ENCODE data around the gene UBR4. TPM values are rescaled to one million over a fixed set of nuclear protein-coding genes. Genes with fewer than 3 reads are reported as not detected.

The UBR4 gene
- total and polyA plus RNA-seq, 10 of the 15 experiments (the other 5 are each of a cell fraction or from before 2014, with no cell fraction given): 34.2 to 124 (median 56.2) TPM

DNA sequence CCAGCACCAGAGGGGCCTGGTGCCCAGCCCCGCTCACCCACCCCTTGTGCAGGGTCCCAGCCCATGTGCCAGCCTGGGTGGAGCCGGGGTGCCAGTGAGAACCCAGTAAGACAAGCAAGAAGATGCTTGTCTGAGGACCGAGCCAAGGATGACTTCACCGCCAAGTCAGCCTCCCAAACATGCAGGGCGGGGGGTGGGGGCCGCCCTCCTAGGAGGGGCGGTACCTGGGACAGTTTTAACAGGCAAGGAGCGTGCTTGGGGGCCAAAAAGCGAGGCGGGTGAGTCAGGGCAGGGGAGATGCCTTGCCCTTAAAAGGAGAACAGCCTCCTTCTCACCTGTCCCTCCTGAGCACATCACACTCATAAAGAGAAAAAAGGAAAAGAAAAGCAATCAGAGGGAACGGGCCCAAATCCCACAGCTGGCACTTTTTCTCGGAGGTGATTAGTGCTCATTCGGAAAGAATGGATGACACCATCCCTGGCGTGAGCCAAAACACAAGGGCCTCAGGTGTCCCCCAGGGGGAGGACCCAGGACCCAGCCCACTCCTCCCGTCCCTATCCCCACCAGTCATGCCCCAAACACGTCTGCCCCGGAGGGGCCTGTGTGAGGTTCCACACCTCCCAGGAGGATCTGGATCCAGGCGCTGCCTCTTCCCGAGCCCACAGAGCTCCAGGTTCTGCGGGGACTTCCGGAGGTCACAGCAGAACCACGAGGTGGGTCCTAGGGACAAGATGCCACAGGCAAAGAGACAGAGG lies 176.0 kb downstream of the UBR4 start:
- intact Hi-C loops (cut with micrococcal nuclease; ENCODE audit: unreplicated experiment) (no loop called here), in situ Hi-C loops (cut with MboI) (no loop called here)
- DNase-seq (ENCODE audit: low read depth, low spot score) (no peak), ATAC-seq (no peak), FAIRE-seq (no peak)
- SMC1A ChIA-PET (ENCODE audit: uncharacterized antibody, unreplicated experiment): no interaction called here
- Histone ChIP-seq H2AFZ (ENCODE audit: control insufficient read depth, low read depth, low read length) (no peak overlapping the region), H3K4me2 (ENCODE audit: control insufficient read depth, insufficient read depth) (no peak overlapping the region), H3K36me3 (ENCODE audit: control insufficient read depth in 2 of 2, insufficient read depth in 2 of 2, low read length in 1 of 2) (no peaks in the 10 kb centered on the region), H3K4me3 (no peak overlapping the region), H3K9ac (ENCODE audit: control insufficient read depth, insufficient read depth, low read length) (no peak overlapping the region), H4K20me1 (ENCODE audit: control insufficient read depth, insufficient read depth) (no peaks in the 10 kb centered on the region), H3K4me1 (ENCODE audit: control insufficient read depth, insufficient read depth, low read length) (no peaks in the 10 kb centered on the region), H3K79me2 (ENCODE audit: control insufficient read depth, insufficient read depth, low read length) (no peaks in the 10 kb centered on the region), H3K9me3 (replicated peaks; ENCODE audit: control insufficient read depth, insufficient read depth, low read length) (no peaks in the 10 kb centered on the region), H3K27ac (ENCODE audit: control insufficient read depth, insufficient read depth) (no peak overlapping the region), H3K27me3 (replicated peaks in 1 of 2; ENCODE audit: control insufficient read depth in 2 of 2, insufficient read depth in 2 of 2, low read length in 1 of 2) (peaks cover 0 to 5% of the 10 kb centered on the region in 2 experiments; a peak in 2 of 4 replicates)
- 27% methylated on average over 22 of the region's 22 CpGs for WGBS (ENCODE audit: insufficient coverage, insufficient replicate concordance, low lambda C conversion rate, missing lambda C conversion rate)
- TF ChIP-seq, protein P1, sequence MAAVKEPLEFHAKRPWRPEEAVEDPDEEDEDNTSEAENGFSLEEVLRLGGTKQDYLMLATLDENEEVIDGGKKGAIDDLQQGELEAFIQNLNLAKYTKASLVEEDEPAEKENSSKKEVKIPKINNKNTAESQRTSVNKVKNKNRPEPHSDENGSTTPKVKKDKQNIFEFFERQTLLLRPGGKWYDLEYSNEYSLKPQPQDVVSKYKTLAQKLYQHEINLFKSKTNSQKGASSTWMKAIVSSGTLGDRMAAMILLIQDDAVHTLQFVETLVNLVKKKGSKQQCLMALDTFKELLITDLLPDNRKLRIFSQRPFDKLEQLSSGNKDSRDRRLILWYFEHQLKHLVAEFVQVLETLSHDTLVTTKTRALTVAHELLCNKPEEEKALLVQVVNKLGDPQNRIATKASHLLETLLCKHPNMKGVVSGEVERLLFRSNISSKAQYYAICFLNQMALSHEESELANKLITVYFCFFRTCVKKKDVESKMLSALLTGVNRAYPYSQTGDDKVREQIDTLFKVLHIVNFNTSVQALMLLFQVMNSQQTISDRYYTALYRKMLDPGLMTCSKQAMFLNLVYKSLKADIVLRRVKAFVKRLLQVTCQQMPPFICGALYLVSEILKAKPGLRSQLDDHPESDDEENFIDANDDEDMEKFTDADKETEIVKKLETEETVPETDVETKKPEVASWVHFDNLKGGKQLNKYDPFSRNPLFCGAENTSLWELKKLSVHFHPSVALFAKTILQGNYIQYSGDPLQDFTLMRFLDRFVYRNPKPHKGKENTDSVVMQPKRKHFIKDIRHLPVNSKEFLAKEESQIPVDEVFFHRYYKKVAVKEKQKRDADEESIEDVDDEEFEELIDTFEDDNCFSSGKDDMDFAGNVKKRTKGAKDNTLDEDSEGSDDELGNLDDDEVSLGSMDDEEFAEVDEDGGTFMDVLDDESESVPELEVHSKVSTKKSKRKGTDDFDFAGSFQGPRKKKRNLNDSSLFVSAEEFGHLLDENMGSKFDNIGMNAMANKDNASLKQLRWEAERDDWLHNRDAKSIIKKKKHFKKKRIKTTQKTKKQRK (IDR thresholded peaks at IDR 0.05; ENCODE audit: low read depth, low read length): no peak
- TF ChIP-seq, protein P2, sequence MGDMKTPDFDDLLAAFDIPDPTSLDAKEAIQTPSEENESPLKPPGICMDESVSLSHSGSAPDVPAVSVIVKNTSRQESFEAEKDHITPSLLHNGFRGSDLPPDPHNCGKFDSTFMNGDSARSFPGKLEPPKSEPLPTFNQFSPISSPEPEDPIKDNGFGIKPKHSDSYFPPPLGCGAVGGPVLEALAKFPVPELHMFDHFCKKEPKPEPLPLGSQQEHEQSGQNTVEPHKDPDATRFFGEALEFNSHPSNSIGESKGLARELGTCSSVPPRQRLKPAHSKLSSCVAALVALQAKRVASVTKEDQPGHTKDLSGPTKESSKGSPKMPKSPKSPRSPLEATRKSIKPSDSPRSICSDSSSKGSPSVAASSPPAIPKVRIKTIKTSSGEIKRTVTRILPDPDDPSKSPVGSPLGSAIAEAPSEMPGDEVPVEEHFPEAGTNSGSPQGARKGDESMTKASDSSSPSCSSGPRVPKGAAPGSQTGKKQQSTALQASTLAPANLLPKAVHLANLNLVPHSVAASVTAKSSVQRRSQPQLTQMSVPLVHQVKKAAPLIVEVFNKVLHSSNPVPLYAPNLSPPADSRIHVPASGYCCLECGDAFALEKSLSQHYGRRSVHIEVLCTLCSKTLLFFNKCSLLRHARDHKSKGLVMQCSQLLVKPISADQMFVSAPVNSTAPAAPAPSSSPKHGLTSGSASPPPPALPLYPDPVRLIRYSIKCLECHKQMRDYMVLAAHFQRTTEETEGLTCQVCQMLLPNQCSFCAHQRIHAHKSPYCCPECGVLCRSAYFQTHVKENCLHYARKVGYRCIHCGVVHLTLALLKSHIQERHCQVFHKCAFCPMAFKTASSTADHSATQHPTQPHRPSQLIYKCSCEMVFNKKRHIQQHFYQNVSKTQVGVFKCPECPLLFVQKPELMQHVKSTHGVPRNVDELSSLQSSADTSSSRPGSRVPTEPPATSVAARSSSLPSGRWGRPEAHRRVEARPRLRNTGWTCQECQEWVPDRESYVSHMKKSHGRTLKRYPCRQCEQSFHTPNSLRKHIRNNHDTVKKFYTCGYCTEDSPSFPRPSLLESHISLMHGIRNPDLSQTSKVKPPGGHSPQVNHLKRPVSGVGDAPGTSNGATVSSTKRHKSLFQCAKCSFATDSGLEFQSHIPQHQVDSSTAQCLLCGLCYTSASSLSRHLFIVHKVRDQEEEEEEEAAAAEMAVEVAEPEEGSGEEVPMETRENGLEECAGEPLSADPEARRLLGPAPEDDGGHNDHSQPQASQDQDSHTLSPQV (IDR thresholded peaks at IDR 0.05): no peak
- TF ChIP-seq HCFC1 (IDR thresholded peaks at IDR 0.05; ENCODE audit: low read length): no peak
- TF ChIP-seq, protein P3, sequence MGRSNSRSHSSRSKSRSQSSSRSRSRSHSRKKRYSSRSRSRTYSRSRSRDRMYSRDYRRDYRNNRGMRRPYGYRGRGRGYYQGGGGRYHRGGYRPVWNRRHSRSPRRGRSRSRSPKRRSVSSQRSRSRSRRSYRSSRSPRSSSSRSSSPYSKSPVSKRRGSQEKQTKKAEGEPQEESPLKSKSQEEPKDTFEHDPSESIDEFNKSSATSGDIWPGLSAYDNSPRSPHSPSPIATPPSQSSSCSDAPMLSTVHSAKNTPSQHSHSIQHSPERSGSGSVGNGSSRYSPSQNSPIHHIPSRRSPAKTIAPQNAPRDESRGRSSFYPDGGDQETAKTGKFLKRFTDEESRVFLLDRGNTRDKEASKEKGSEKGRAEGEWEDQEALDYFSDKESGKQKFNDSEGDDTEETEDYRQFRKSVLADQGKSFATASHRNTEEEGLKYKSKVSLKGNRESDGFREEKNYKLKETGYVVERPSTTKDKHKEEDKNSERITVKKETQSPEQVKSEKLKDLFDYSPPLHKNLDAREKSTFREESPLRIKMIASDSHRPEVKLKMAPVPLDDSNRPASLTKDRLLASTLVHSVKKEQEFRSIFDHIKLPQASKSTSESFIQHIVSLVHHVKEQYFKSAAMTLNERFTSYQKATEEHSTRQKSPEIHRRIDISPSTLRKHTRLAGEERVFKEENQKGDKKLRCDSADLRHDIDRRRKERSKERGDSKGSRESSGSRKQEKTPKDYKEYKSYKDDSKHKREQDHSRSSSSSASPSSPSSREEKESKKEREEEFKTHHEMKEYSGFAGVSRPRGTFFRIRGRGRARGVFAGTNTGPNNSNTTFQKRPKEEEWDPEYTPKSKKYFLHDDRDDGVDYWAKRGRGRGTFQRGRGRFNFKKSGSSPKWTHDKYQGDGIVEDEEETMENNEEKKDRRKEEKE (IDR thresholded peaks at IDR 0.05): no peak
- RAD21 ChIA-PET (ENCODE audit: unreplicated experiment): no interaction called here
- BruUV-seq (replicated peaks): no TSS peak
- CTCF ChIA-PET: no interaction called here
- POLR2A ChIA-PET: no interaction called here

Data from GM12878 (cell line).